ENCODE data around the gene HOXA6. TPM values are rescaled to one million over a fixed set of nuclear protein-coding genes. Genes with fewer than 3 reads are reported as not detected.

Gene HOXA6
- total RNA-seq, 1 experiment from 2014 or later, result 0.65 TPM

- H3K27me3 ChIP-seq (ENCODE audit: insufficient read depth, low read depth), result no peaks in the 10 kb centered on the region
- intact Hi-C loops (cut with micrococcal nuclease; ENCODE audit: unreplicated experiment), result no loop called here
- CTCF ChIA-PET, result interaction anchor here (0.6 kb wide), 1 partner anchor 1054 kb away, joined by 5 read pairs; no protein-coding TSS in a partner anchor
- no peak overlapping the region for H2AFZ ChIP-seq
- no peak for TF ChIP-seq EZH2 (IDR thresholded peaks at IDR 0.05; ENCODE audit: low read depth)
- TF ChIP-seq, protein P1, sequence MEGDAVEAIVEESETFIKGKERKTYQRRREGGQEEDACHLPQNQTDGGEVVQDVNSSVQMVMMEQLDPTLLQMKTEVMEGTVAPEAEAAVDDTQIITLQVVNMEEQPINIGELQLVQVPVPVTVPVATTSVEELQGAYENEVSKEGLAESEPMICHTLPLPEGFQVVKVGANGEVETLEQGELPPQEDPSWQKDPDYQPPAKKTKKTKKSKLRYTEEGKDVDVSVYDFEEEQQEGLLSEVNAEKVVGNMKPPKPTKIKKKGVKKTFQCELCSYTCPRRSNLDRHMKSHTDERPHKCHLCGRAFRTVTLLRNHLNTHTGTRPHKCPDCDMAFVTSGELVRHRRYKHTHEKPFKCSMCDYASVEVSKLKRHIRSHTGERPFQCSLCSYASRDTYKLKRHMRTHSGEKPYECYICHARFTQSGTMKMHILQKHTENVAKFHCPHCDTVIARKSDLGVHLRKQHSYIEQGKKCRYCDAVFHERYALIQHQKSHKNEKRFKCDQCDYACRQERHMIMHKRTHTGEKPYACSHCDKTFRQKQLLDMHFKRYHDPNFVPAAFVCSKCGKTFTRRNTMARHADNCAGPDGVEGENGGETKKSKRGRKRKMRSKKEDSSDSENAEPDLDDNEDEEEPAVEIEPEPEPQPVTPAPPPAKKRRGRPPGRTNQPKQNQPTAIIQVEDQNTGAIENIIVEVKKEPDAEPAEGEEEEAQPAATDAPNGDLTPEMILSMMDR (conservative IDR thresholded peaks at IDR 0.05), result no peak
- no peak overlapping the region for H3K4me3 ChIP-seq
- H4K20me1 ChIP-seq (ENCODE audit: insufficient read depth), result no peaks in the 10 kb centered on the region
- 0 out of 2 replicates have a peak, but pooled peaks cover 6% of the 10 kb centered on the region for H3K4me1 ChIP-seq (replicated peaks; ENCODE audit: insufficient read depth)
- H3K79me2 ChIP-seq (ENCODE audit: low read depth), result no peaks in the 10 kb centered on the region
- no peak for DNase-seq
- POLR2A ChIA-PET (ENCODE audit: unreplicated experiment), result interaction anchor here (0.6 kb wide), 1 partner anchor 22 kb away, joined by 4 read pairs; no protein-coding TSS in a partner anchor
- no peak overlapping the region for H3K27ac ChIP-seq
- H3F3A ChIP-seq (ENCODE audit: insufficient read depth, low read depth), result peaks cover 2% of the 10 kb centered on the region; the same call in 1 of the 2 replicates
- H3K9me2 ChIP-seq (ENCODE audit: insufficient read depth), result no peaks in the 10 kb centered on the region
- H3K36me3 ChIP-seq (ENCODE audit: low read depth), result no peaks in the 10 kb centered on the region
- no peaks in the 10 kb centered on the region for H3K9me3 ChIP-seq (ENCODE audit: insufficient read depth, low read depth)
- no peak overlapping the region for H3K4me2 ChIP-seq
- BruUV-seq (replicated peaks), result no TSS peak
Observed at GRCh38 chr7:27143950-27144780, 3.4 kb downstream of the HOXA6 start.

- H2AFZ ChIP-seq, result no peak within 1 kb of the TSS
- H3K4me3 ChIP-seq, result no peak within 1 kb of the TSS
- 0 out of 2 replicates have a peak, but pooled peaks cover 2% of the 10 kb centered on the region for H3K4me1 ChIP-seq (replicated peaks; ENCODE audit: insufficient read depth)
- TF ChIP-seq, protein P1 (conservative IDR thresholded peaks at IDR 0.05), result no peak
- TF ChIP-seq EZH2 (IDR thresholded peaks at IDR 0.05; ENCODE audit: low read depth), result no peak
- no peaks in the 10 kb centered on the region for H4K20me1 ChIP-seq (ENCODE audit: insufficient read depth)
- ChIA-PET POLR2A (ENCODE audit: unreplicated experiment) (interaction anchor here (0.6 kb wide), 1 partner anchor 21 kb away, joined by 4 read pairs; no protein-coding TSS in a partner anchor), CTCF (interaction anchor here (0.6 kb wide), 1 partner anchor 1053 kb away, joined by 5 read pairs; no protein-coding TSS in a partner anchor)
- no peaks in the 10 kb centered on the region for H3K9me3 ChIP-seq (ENCODE audit: insufficient read depth, low read depth)
- intact Hi-C loops (cut with micrococcal nuclease; ENCODE audit: unreplicated experiment), result no loop called here
- no peaks in the 10 kb centered on the region for H3K27me3 ChIP-seq (ENCODE audit: insufficient read depth, low read depth)
- H3K9me2 ChIP-seq (ENCODE audit: insufficient read depth), result no peaks in the 10 kb centered on the region
- H3F3A ChIP-seq (ENCODE audit: insufficient read depth, low read depth), result no peaks in the 10 kb centered on the region; the same call in 1 of the 2 replicates
- H3K79me2 ChIP-seq (ENCODE audit: low read depth), result no peaks in the 10 kb centered on the region
- no peak within 1 kb of the TSS for H3K4me2 ChIP-seq
- BruUV-seq (replicated peaks), result no TSS peak
- no peaks in the 10 kb centered on the region for H3K36me3 ChIP-seq (ENCODE audit: low read depth)
- no peak within 1 kb of the TSS for H3K27ac ChIP-seq
- no peak for DNase-seq
Observed at GRCh38 chr7:27143023-27143949, 4.3 kb downstream of the HOXA6 start, which contains the start of gene HOXA5. Gene HOXA5 (minus strand): TSS chr7:27143681. CDS start chr7:27143607, 74 bp downstream.

DNA sequence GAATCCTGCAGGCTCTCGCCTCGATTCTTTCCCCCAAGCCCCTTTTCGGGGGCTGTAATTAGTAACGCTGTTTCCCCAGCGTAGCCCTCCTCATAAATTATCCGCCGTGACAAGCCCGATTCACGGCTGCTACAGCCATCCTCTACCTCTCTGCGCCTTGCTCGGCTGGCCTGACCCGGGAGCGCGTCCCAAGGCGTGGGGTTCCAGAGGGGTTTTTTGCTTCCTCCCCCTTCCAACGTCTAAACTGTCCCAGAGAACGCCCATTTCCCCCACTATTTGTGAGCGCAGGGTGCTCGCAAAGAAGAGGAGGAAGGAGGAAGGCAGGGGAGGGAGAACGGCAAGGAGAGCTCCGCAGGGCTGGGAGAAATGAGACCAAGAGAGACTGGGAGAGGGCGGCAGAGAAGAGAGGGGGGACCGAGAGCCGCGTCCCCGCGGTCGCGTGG lies 5.0 kb downstream of the HOXA6 start:
- no peaks in the 10 kb centered on the region for H3K79me2 ChIP-seq (ENCODE audit: low read depth)
- CTCF ChIA-PET, result interaction anchor here (0.6 kb wide), 1 partner anchor 291 kb away, joined by 4 read pairs; no protein-coding TSS in a partner anchor

More for the DNA sequence above, 5.0 kb downstream of the HOXA6 start:
- Histone ChIP-seq H3F3A (ENCODE audit: insufficient read depth, low read depth) (no peaks in the 10 kb centered on the region; the same call in 1 of the 2 replicates), H4K20me1 (ENCODE audit: insufficient read depth) (no peaks in the 10 kb centered on the region), H3K9me2 (ENCODE audit: insufficient read depth) (no peaks in the 10 kb centered on the region), H2AFZ (no peak overlapping the region), H3K36me3 (ENCODE audit: low read depth) (no peaks in the 10 kb centered on the region), H3K4me3 (no peak overlapping the region), H3K9me3 (ENCODE audit: insufficient read depth, low read depth) (no peaks in the 10 kb centered on the region), H3K4me2 (no peak overlapping the region), H3K27ac (no peak overlapping the region), H3K27me3 (ENCODE audit: insufficient read depth, low read depth) (no peaks in the 10 kb centered on the region), H3K4me1 (replicated peaks; ENCODE audit: insufficient read depth) (no peaks in the 10 kb centered on the region)
- no TSS peak for BruUV-seq (replicated peaks)
- TF ChIP-seq, protein P1 (conservative IDR thresholded peaks at IDR 0.05), result no peak
- no peak for TF ChIP-seq EZH2 (IDR thresholded peaks at IDR 0.05; ENCODE audit: low read depth)
- POLR2A ChIA-PET (ENCODE audit: unreplicated experiment), result no interaction called here
- intact Hi-C loops (cut with micrococcal nuclease; ENCODE audit: unreplicated experiment), result no loop called here
- no peak for DNase-seq
